DMS53 treated with DMSO at 0.1 percent for 48 hours (cell line): ENCODE results near the gene BORCS8.
"Not testable (repeated sequence)": the region's sequence is repeated elsewhere in the genome, so short reads cannot be mapped to it uniquely, and the experiment has no call there.

Experiments used
- DNase-seq: peaks from one replicate; lab custom pipeline; 2025; ENCODE audit not compliant: unreplicated experiment; lab: John Stamatoyannopoulos, UW

Gene BORCS8

GRCh38 chr19:19192078-19192882 lies at the start of gene BORCS8, which contains the start of gene RFXANK:
TSS of gene BORCS8 (minus strand) at chr19:19192152. CDS start at chr19:19192117, 35 bp downstream.
TSS of gene RFXANK (plus strand) at chr19:19192258. CDS start at chr19:19193947, 1,689 bp downstream.
- DNase-seq, result peak; percentile 92

- DNase-seq, result no peak
Observed at GRCh38 chr19:19240476-19240875, 48.5 kb upstream of the BORCS8 start.

DNA sequence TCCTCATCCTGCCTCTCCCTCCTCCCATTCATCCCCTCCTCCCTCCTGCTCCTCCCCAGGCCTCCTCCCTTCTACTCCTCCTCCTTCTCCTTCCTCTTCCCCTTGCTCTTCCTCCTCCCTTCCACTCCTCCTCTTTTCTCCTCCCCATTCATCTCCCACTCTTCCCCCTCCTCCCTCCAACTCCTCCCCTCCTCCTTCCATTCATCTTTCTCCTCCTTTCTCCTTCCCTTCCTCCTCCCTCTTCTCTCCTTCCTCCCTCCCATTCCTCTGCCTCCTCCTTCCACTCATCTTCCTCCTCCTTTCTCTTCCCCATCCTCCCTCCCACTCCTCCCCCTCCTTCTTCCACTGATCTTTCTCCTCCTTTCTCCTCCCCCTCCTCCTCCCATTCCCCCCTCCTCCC lies 47.7 kb upstream of the BORCS8 start:
- no peak for DNase-seq

DNA sequence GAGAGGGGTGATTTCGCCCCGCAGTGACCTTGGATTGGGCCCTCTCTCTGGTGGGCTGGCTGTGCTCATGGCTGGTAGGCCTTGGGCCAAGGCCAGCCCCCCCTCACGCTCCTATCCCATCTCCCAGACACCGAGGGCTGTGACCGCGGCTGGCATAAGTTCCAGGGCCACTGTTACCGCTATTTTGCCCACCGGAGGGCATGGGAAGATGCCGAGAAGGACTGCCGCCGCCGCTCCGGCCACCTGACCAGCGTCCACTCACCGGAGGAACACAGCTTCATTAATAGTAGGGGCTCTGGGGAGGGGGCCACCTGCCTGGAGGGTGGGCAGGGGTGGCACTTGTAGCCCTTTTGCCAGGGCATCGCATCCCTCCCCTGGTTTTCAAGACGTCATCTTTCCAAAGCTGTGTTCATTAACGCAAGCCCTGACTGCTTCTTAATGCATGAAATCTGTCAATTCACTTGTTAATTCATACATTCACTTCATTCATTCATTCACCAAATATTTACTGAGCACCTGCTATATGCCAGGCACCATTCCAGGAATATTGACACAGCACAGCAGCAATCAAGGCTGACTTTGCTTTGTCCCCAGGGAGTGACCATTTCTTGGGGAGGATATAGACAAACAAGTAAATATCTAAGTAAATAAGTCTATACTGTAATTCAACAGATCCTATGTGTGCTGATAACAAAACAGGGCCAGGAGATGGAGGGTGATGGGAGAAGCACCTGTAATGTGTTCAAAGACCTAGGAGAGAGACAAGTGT lies 46.4 kb upstream of the BORCS8 start:
- DNase-seq, result no peak

DNA sequence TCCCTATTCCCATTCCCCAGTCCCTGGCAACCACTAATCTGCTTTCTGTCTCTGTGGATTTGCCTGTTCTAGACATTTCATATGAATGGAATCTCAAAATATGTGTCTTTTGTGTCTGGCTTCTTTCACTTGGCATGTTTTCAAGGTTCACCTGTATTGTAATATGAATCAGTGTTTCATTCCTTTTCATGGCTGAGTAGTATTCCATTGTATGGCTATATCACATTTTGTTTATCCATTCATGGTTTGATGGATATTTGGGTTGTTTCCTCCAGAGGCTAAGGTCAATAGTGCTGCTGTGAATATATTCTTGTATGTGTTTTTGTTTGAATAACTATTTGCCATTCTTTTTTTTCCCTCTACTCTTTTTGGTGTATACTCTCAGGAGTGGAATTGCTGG lies 44.2 kb upstream of the BORCS8 start:
- DNase-seq, result no peak

- no peak for DNase-seq
Observed at GRCh38 chr19:19234220-19234816, 42.4 kb upstream of the BORCS8 start.

DNA sequence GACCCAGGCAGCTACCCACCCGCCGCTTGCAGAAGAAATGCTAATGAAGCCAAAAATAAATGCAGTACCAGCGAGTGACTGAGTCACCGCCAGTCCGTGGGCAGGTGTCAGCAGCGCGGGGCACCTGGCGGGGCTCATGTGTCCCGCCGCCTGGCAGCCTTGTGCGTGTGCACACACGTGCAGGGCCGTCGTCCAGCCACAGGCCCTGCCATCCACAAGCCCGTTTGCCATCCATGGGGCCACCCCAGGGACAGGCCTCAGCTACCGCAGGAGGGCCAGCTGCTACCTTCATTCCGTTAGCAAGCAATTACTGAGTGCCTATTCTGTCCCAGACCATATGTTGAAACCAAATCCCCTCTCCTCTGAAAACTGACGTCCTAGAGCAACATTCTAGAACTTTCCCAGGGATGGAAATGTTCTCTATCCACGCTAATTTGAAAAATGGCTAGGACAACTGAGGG lies 40.3 kb upstream of the BORCS8 start:
- DNase-seq, result no peak

DNA sequence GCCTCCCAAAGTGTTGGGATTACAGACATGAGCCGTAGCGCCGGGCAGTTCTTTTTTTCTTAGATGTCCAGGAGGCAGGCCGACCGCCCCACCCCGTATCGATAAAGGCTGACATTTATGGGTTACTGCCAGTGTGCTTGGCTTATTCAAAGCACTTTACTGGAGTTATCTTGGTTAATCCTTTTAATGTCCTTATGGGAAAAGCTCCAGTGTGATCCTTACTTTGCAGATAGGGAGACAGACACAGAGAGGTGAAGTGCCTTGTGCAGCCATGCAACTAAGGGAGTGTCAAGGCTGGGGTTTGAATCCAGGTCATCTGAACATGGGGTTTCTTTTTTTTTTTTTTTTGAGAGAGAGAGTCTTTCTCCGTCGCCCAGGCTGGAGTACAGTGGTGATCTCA lies 39.0 kb upstream of the BORCS8 start:
- no peak for DNase-seq

- no peak for DNase-seq
Observed at GRCh38 chr19:19229701-19230100, 37.7 kb upstream of the BORCS8 start.

DNA sequence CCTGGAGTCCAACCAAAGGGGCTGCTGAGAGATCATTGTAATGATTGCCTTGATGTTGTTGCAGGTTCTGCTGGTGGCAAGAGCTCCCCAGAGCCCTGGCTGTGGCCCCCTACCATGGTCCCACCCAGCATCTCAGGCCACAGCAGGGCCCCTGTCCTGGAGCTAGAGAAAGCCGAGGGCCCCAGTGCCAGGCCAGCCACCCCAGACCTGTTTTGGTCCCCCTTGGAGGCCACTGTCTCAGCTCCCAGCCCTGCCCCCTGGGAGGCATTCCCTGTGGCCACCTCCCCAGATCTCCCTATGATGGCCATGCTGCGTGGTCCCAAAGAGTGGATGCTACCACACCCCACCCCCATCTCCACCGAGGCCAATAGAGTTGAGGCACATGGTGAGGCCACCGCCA lies 35.3 kb upstream of the BORCS8 start:
- DNase-seq, result no peak

DNA sequence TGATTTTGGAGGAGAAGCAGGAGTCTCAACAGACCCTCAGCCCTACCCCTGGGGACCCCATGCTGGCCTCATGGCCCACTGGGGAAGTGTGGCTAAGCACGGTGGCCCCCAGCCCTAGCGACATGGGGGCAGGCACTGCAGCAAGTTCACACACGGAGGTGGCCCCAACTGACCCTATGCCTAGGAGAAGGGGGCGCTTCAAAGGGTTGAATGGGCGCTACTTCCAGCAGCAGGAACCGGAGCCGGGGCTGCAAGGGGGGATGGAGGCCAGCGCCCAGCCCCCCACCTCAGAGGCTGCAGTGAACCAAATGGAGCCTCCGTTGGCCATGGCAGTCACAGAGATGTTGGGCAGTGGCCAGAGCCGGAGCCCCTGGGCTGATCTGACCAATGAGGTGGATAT lies 34.7 kb upstream of the BORCS8 start:
- DNase-seq, result no peak

- no peak for DNase-seq
Observed at GRCh38 chr19:19226204-19226603, 34.3 kb upstream of the BORCS8 start.

- DNase-seq, result peak; percentile 65
Observed at GRCh38 chr19:19224852-19225494, 33.0 kb upstream of the BORCS8 start.

- no peak for DNase-seq
Observed at GRCh38 chr19:19224150-19224851, 32.3 kb upstream of the BORCS8 start.

GRCh38 chr19:19223636-19224035 lies 31.7 kb upstream of the BORCS8 start:
- DNase-seq, result no peak

GRCh38 chr19:19223060-19223459 lies 31.1 kb upstream of the BORCS8 start:
- DNase-seq, result no peak

GRCh38 chr19:19221000-19221399 lies 29.0 kb upstream of the BORCS8 start:
- DNase-seq, result not testable (repeated sequence)

DNA sequence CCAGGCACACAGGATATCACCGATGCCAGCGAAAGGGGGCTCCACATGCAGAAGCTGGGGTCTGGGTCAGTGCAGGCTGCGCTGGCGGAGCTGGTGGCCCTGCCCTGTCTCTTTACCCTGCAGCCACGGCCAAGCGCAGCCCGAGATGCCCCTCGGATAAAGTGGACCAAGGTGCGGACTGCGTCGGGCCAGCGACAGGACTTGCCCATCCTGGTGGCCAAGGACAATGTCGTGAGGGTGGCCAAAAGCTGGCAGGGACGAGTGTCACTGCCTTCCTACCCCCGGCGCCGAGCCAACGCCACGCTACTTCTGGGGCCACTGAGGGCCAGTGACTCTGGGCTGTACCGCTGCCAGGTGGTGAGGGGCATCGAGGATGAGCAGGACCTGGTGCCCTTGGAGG lies 27.0 kb upstream of the BORCS8 start:
- no peak for DNase-seq

DNA sequence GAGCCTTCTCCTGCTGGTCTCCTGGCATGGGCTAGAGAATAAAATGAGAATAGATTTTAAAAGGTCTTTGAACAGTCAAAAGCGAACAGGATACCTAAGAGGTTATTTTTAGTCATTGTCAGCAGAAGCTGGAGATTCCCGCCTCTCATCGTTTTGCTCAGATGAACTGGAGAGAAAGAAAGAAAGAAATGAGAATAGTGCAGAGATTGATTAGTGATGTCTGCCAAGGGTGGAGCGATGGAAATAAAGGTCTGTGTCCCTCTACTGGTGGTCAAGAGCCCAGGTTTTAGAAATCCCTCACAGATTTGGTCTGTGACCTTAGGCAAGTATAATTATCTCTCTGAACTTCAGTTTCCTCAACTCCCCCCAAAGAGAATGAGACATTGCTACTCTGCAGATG lies 25.1 kb upstream of the BORCS8 start:
- DNase-seq, result peak; percentile 13

- DNase-seq, result no peak
Observed at GRCh38 chr19:19215792-19216191, 23.8 kb upstream of the BORCS8 start.

GRCh38 chr19:19214892-19215291 lies 22.9 kb upstream of the BORCS8 start:
- no peak for DNase-seq
